HEK293 (cell line): ENCODE measurements around the gene FOXL2.

Experiments used
- CTCF ChIA-PET: fragments of 350-600 bp; formaldehyde crosslinking; extraction: SDS; loops from one replicate; lab custom pipeline; 2021; ENCODE audit warnings: antibody characterized with exemption; lab: Yijun Ruan, JAX
- POLR2A ChIA-PET: fragments of 300-600 bp; formaldehyde crosslinking; extraction: SDS; loops from one replicate; lab custom pipeline; 2020; ENCODE audit warnings: antibody characterized with exemption, inconsistent platforms; lab: Yijun Ruan, JAX
- H3K27ac ChIP-seq: fragments of 200-500 bp; sonication (Bioruptor generic); 2 replicates; pipeline ENCODE4 v1.5.1; 2014; ENCODE audit warnings: low read depth, low read length, control low read depth, inconsistent platforms; ENCODE audit errors: extremely low read depth
- H3K36me3 ChIP-seq, 2 experiments: fragments of 200-500 bp in 1 of 2; sonication (Bioruptor generic) in 1 of 2; 1 replicate in 1 of 2; 2 replicates in 1 of 2; pipeline ENCODE4 v1.5.1; 2014 to 2017; ENCODE audit warnings: inconsistent platforms in 2 of 2, low read length in 2 of 2; ENCODE audit not compliant: control insufficient read depth in 2 of 2, insufficient read depth in 1 of 2
- H3K4me1 ChIP-seq: fragments of 200-500 bp; sonication (Bioruptor generic); 2 replicates; pipeline ENCODE4 v1.5.1; 2014; ENCODE audit warnings: mild to moderate bottlenecking, low read length, inconsistent platforms; ENCODE audit not compliant: control insufficient read depth, insufficient read depth
- H3K4me3 ChIP-seq: 2 replicates; pipeline ENCODE4 v1.5.1; 2011; ENCODE audit warnings: low read depth, mild to moderate bottlenecking, control low read depth, low read length, moderate library complexity
- H3K9me3 ChIP-seq: fragments of 200-500 bp; sonication (Bioruptor generic); 2 replicates; pipeline ENCODE4 v1.5.1; 2014; ENCODE audit warnings: low read depth, low read length, inconsistent platforms; ENCODE audit not compliant: control insufficient read depth, insufficient read depth
- ATF2 ChIP-seq: fragments of 450-650 bp; formaldehyde crosslinking; IDR thresholded peaks from 2 replicates; pipeline ENCODE4 v1.5.1; 2016; ENCODE audit warnings: missing biosample characterization, missing genetic modification characterization, low read depth
- EGR2 ChIP-seq: fragments of 450-650 bp; formaldehyde crosslinking; IDR thresholded peaks from 2 replicates; pipeline ENCODE4 v1.5.1; 2016; ENCODE audit warnings: low read depth, missing biosample characterization, missing genetic modification characterization
- HOXD13 ChIP-seq: sonication (generic); formaldehyde crosslinking; IDR thresholded peaks from 2 replicates; pipeline ENCODE4 v1.8.0; 2022; ENCODE audit warnings: missing genetic modification reagents, borderline replicate concordance
- KLF16 ChIP-seq: fragments of 450-650 bp; formaldehyde crosslinking; IDR thresholded peaks from 2 replicates; pipeline ENCODE4 v1.5.1; 2017; ENCODE audit warnings: missing biosample characterization, missing genetic modification characterization
- KLF9 ChIP-seq: fragments of 450-650 bp; formaldehyde crosslinking; IDR thresholded peaks from 2 replicates; pipeline ENCODE4 v1.5.1; 2016; ENCODE audit warnings: missing biosample characterization, missing genetic modification characterization, low read depth
- ZBTB48 ChIP-seq: fragments of 450-650 bp; formaldehyde crosslinking; IDR thresholded peaks from 2 replicates; pipeline ENCODE4 v1.5.1; 2016; ENCODE audit warnings: missing biosample characterization, missing genetic modification characterization
- ZFHX2 ChIP-seq: fragments of 450-650 bp; formaldehyde crosslinking; conservative IDR thresholded peaks from 2 replicates; pipeline ENCODE4 v1.5.1; 2016; ENCODE audit warnings: missing biosample characterization, missing genetic modification characterization
- ZFP41 ChIP-seq: fragments of 450-650 bp; formaldehyde crosslinking; IDR thresholded peaks from 2 replicates; pipeline ENCODE4 v1.5.1; 2016; ENCODE audit warnings: missing biosample characterization, missing genetic modification characterization, borderline replicate concordance
- ZNF132 ChIP-seq: fragments of 450-650 bp; formaldehyde crosslinking; IDR thresholded peaks from 2 replicates; pipeline ENCODE4 v1.5.1; 2017; ENCODE audit warnings: missing biosample characterization, missing genetic modification characterization, borderline replicate concordance
- ZNF148 ChIP-seq: fragments of 450-650 bp; formaldehyde crosslinking; IDR thresholded peaks from 2 replicates; pipeline ENCODE4 v1.5.0; 2017; ENCODE audit warnings: missing biosample characterization, missing genetic modification characterization, borderline replicate concordance
- ZNF747 ChIP-seq: fragments of 450-650 bp; formaldehyde crosslinking; IDR thresholded peaks from 2 replicates; pipeline ENCODE4 v1.5.1; 2016; ENCODE audit warnings: missing biosample characterization, missing genetic modification characterization
- ZNF776 ChIP-seq: fragments of 450-650 bp; formaldehyde crosslinking; IDR thresholded peaks from 2 replicates; pipeline ENCODE4 v1.5.0; 2017; ENCODE audit warnings: missing biosample characterization, missing genetic modification characterization, borderline replicate concordance
- ZNF843 ChIP-seq: fragments of 450-650 bp; formaldehyde crosslinking; IDR thresholded peaks from 2 replicates; pipeline ENCODE4 v1.5.1; 2016; ENCODE audit warnings: missing biosample characterization, missing genetic modification characterization
- TF ChIP-seq, protein P1 (sequence below): fragments of 450-650 bp; formaldehyde crosslinking; conservative IDR thresholded peaks from 2 replicates; pipeline ENCODE4 v1.5.1; 2016; ENCODE audit warnings: low read depth, missing biosample characterization, missing genetic modification characterization

FOXL2 gene

GRCh38 chr3:138933068-138933668 is 13.8 kb downstream of the FOXL2 start (continued):
- TF ChIP-seq ZNF148: no peak
- no peak for TF ChIP-seq ZNF132
- TF ChIP-seq ZNF747 (tag by site-specific recombination): no peak

GRCh38 chr3:138928727-138929372 is 18.1 kb downstream of the FOXL2 start:
- Histone ChIP-seq H3K36me3 (no peaks in the 10 kb centered on the region), H3K9me3 (no peaks in the 10 kb centered on the region)
- TF ChIP-seq HOXD13 (no peak), KLF9 (tag by site-specific recombination) (no peak), ZNF843 (no peak), ZFP41 (tag by site-specific recombination) (no peak), EGR2 (tag by site-specific recombination) (no peak), KLF16 (no peak), ZBTB48 (tag by site-specific recombination) (no peak), ATF2 (no peak), ZNF776 (no peak), ZFHX2 (tag by site-specific recombination) (no peak)
- TF ChIP-seq, protein P1, sequence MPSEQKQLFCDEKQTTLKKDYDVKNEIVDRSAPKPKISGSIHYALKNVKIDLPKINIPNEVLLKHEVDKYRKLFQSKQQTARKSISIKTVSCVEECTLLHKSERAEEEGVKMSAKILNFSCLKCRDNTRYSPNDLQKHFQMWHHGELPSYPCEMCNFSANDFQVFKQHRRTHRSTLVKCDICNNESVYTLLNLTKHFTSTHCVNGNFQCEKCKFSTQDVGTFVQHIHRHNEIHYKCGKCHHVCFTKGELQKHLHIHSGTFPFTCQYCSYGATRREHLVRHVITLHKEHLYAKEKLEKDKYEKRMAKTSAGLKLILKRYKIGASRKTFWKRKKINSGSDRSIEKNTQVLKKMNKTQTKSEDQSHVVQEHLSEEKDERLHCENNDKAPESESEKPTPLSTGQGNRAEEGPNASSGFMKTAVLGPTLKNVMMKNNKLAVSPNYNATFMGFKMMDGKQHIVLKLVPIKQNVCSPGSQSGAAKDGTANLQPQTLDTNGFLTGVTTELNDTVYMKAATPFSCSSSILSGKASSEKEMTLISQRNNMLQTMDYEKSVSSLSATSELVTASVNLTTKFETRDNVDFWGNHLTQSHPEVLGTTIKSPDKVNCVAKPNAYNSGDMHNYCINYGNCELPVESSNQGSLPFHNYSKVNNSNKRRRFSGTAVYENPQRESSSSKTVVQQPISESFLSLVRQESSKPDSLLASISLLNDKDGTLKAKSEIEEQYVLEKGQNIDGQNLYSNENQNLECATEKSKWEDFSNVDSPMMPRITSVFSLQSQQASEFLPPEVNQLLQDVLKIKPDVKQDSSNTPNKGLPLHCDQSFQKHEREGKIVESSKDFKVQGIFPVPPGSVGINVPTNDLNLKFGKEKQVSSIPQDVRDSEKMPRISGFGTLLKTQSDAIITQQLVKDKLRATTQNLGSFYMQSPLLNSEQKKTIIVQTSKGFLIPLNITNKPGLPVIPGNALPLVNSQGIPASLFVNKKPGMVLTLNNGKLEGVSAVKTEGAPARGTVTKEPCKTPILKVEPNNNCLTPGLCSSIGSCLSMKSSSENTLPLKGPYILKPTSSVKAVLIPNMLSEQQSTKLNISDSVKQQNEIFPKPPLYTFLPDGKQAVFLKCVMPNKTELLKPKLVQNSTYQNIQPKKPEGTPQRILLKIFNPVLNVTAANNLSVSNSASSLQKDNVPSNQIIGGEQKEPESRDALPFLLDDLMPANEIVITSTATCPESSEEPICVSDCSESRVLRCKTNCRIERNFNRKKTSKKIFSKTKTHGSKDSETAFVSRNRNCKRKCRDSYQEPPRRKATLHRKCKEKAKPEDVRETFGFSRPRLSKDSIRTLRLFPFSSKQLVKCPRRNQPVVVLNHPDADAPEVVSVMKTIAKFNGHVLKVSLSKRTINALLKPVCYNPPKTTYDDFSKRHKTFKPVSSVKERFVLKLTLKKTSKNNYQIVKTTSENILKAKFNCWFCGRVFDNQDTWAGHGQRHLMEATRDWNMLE (tag by site-specific recombination): no peak
- TF ChIP-seq, all 188 proteins: peak for 0
- no peak overlapping the region for H3K27ac ChIP-seq
- H3K4me1 ChIP-seq: no peaks in the 10 kb centered on the region
- CTCF ChIA-PET: interaction anchor here (0.7 kb wide), 1 partner anchor 832 kb away, joined by 4 read pairs; no protein-coding TSS in a partner anchor
- no peak overlapping the region for H3K4me3 ChIP-seq
- POLR2A ChIA-PET: no interaction called here
